HepG2 (cell line): Measurements from ENCODE around the gene SPRED2. TPM values are rescaled to one million over a fixed set of nuclear protein-coding genes. Genes with fewer than 3 reads are reported as not detected.

Source experiments
- ATF7-NPFF ChIP-seq: sonication (generic); formaldehyde crosslinking; IDR thresholded peaks from 2 replicates; pipeline ENCODE4 v1.8.1; 2023; ENCODE audit warnings: mild to moderate bottlenecking, low read depth, missing genetic modification reagents, moderate library complexity
- CAMTA2 ChIP-seq: sonication (generic); formaldehyde crosslinking; IDR thresholded peaks from 2 replicates; pipeline ENCODE4 v1.4.0; 2020; ENCODE audit warnings: mild to moderate bottlenecking, missing genetic modification reagents, borderline replicate concordance
- CENPX ChIP-seq: sonication (generic); formaldehyde crosslinking; IDR thresholded peaks from 2 replicates; pipeline ENCODE4 v1.9.0; 2021; ENCODE audit warnings: mild to moderate bottlenecking, missing genetic modification reagents, moderate library complexity
- HDAC6 ChIP-seq: fragments of 200-600 bp; sonication (generic); IDR thresholded peaks from 2 replicates; pipeline ENCODE4 v1.7.0; 2017; ENCODE audit warnings: mild to moderate bottlenecking, antibody characterized with exemption, low read length, low read depth
- KAT8 ChIP-seq: IDR thresholded peaks from 2 replicates; pipeline ENCODE4 v1.6.1; 2016; ENCODE audit warnings: missing genetic modification reagents, missing compliant biosample characterization
- MED8 ChIP-seq: sonication (generic); formaldehyde crosslinking; IDR thresholded peaks from 2 replicates; pipeline ENCODE4 v1.8.1; 2023; ENCODE audit warnings: mild to moderate bottlenecking, missing genetic modification reagents; ENCODE audit not compliant: insufficient replicate concordance
- NKX3-1 ChIP-seq: sonication (generic); formaldehyde crosslinking; IDR thresholded peaks from 2 replicates; pipeline ENCODE4 v1.5.0; 2020; ENCODE audit warnings: missing genetic modification reagents
- POLR2AphosphoS5 ChIP-seq: IDR thresholded peaks from 2 replicates; pipeline ENCODE4 v1.6.1; 2012; ENCODE audit warnings: low read depth, low read length
- SAFB2 ChIP-seq: sonication (generic); formaldehyde crosslinking; IDR thresholded peaks from 2 replicates; pipeline ENCODE4 v1.5.1; 2020; ENCODE audit warnings: missing genetic modification reagents, low read depth, mild to moderate bottlenecking, borderline replicate concordance
- SOX6 ChIP-seq, 2 experiments: fragments of 450-650 bp in 1 of 2; sonication (generic) in 1 of 2; formaldehyde crosslinking in 1 of 2; IDR thresholded peaks; 2 replicates each; pipeline versions ENCODE4 v1.4.0 to v1.6.1; 2017 to 2020; ENCODE audit warnings: antibody characterized with exemption in 1 of 2, mild to moderate bottlenecking in 1 of 2, missing genetic modification reagents in 1 of 2
- SRY ChIP-seq: sonication (generic); formaldehyde crosslinking; IDR thresholded peaks from 2 replicates; pipeline ENCODE4 v1.8.0; 2022; ENCODE audit warnings: mild to moderate bottlenecking, missing genetic modification reagents
- ZBTB3 ChIP-seq: sonication (generic); formaldehyde crosslinking; IDR thresholded peaks from 2 replicates; pipeline ENCODE4 v1.4.0; 2020; ENCODE audit warnings: low read depth, mild to moderate bottlenecking, moderate library complexity, missing genetic modification reagents, borderline replicate concordance
- ZFP36L1 ChIP-seq: sonication (generic); formaldehyde crosslinking; IDR thresholded peaks from 2 replicates; pipeline ENCODE4 v1.8.0; 2022; ENCODE audit warnings: mild to moderate bottlenecking, missing genetic modification reagents, moderate library complexity
- ZNF225 ChIP-seq: sonication (generic); formaldehyde crosslinking; IDR thresholded peaks from 2 replicates; pipeline ENCODE4 v1.4.0; 2020; ENCODE audit warnings: mild to moderate bottlenecking, missing genetic modification reagents
- ZNF264 ChIP-seq: sonication (generic); formaldehyde crosslinking; IDR thresholded peaks from 2 replicates; pipeline ENCODE4 v1.4.0; 2020; ENCODE audit warnings: missing genetic modification reagents
- ZNF317 ChIP-seq: sonication (generic); formaldehyde crosslinking; IDR thresholded peaks from 2 replicates; pipeline ENCODE4 v1.5.0; 2020; ENCODE audit warnings: mild to moderate bottlenecking, missing genetic modification reagents
- ZNF713 ChIP-seq: sonication (generic); formaldehyde crosslinking; IDR thresholded peaks from 2 replicates; pipeline ENCODE4 v1.4.0; 2020; ENCODE audit warnings: mild to moderate bottlenecking, missing genetic modification reagents
- polyA plus RNA-seq, 8 experiments: library from polyadenylated mRNA; depleted of rRNA in 3 of 8; stranded (reverse) in 7 of 8; unstranded in 1 of 8; fragments of >200 nt; fragmentation: Illumina TruSeq in 4 of 8; extraction: Trizol in 4 of 8; gene quantifications; 2 replicates each; pipeline versions ENCODE4 v1.2.1 to v1.2.3, GENCODE V29; 2011 to 2016; ENCODE audit warnings: low read depth in 4 of 8, missing spikeins in 1 of 8, mixed read lengths in 1 of 8; ENCODE audit not compliant: insufficient read depth in 1 of 8
- total RNA-seq, 5 experiments: library from RNA; depleted of rRNA; stranded (reverse); fragments of >200 nt; fragmentation: Illumina TruSeq; extraction: Trizol; gene quantifications; 2 replicates each; pipeline ENCODE4 v1.2.3, GENCODE V29; 2016; ENCODE audit warnings: low read depth in 1 of 5
- TF ChIP-seq, protein P1 (sequence below): sonication (generic); formaldehyde crosslinking; IDR thresholded peaks from 2 replicates; pipeline ENCODE4 v1.4.0; 2020; ENCODE audit warnings: mild to moderate bottlenecking, missing genetic modification reagents
- TF ChIP-seq, protein P2 (sequence below): fragments of 450-650 bp; IDR thresholded peaks from 2 replicates; pipeline ENCODE4 v1.6.1; 2016
- TF ChIP-seq, protein P3 (sequence below): sonication (generic); formaldehyde crosslinking; conservative IDR thresholded peaks from 2 replicates; pipeline ENCODE4 v1.4.0; 2020; ENCODE audit warnings: missing genetic modification reagents
- TF ChIP-seq, protein P4 (sequence below): sonication (generic); formaldehyde crosslinking; IDR thresholded peaks from 2 replicates; pipeline ENCODE4 v1.5.0; 2020; ENCODE audit warnings: mild to moderate bottlenecking, missing genetic modification reagents

Gene SPRED2
- total and polyA plus RNA-seq, 2 of the 13 experiments (the other 11 are each of a cell fraction or from before 2014, with no cell fraction given), result 13.0 to 37.0 TPM

DNA sequence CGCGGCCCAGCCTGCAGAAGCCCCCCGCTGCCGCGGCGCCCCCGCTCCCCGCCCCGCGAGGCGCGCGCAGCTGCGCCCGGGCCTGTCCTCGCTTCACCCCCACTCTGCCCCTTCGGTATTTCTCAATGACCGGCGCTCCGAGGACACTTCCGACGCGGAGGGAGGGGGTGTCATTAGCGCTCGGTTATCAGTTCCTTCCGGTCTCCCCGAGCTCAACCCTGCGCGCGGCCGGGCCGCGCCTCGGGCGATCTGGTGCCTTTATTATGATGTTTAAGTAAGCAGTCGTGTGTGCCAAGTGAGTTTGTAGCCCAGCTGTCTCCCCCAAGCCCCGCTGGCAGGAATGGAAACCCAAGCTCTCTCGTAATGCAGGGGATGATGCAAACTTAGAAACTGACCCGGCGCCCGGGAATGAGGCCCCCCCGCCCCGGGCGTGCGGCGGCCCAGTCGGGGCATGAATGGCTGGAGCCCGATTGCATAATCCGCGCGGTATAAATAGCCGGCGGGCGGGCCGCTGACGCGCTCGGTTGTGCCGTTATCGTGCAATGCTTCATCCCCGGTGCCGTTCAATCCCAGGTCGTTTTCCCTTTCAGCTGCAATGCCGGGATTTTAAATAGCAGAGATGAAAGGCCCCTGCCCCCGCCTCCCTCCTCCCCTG is 3.9 kb upstream of the SPRED2 start (continued):
- peak; percentile 74 for TF ChIP-seq POLR2AphosphoS5
- no peak for TF ChIP-seq SOX6 (IDR thresholded peaks at IDR 0.05)
- peak; percentile 81 for TF ChIP-seq SOX6 (CRISPR knock-in tag; IDR thresholded peaks at IDR 0.05)
- TF ChIP-seq ZNF225, result no peak
- TF ChIP-seq ZNF264 (CRISPR knock-in tag), result peak; percentile 69; the same call in 1 of the 2 replicates
- TF ChIP-seq SRY (CRISPR knock-in tag), result peak; percentile 54; the same call in 1 of the 2 replicates
- TF ChIP-seq KAT8 (CRISPR knock-in tag), result peak; percentile 74; the same call in 1 of the 2 replicates
- TF ChIP-seq HDAC6, result no peak; the same call in 1 of the 2 replicates
- TF ChIP-seq, protein P1, sequence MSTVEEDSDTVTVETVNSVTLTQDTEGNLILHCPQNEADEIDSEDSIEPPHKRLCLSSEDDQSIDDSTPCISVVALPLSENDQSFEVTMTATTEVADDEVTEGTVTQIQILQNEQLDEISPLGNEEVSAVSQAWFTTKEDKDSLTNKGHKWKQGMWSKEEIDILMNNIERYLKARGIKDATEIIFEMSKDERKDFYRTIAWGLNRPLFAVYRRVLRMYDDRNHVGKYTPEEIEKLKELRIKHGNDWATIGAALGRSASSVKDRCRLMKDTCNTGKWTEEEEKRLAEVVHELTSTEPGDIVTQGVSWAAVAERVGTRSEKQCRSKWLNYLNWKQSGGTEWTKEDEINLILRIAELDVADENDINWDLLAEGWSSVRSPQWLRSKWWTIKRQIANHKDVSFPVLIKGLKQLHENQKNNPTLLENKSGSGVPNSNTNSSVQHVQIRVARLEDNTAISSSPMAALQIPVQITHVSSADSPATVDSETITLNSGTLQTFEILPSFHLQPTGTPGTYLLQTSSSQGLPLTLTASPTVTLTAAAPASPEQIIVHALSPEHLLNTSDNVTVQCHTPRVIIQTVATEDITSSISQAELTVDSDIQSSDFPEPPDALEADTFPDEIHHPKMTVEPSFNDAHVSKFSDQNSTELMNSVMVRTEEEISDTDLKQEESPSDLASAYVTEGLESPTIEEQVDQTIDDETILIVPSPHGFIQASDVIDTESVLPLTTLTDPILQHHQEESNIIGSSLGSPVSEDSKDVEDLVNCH (CRISPR knock-in tag), result 0 out of 2 replicates have a peak, but pooled peaks have one; percentile 39
- no peak for TF ChIP-seq CAMTA2 (CRISPR knock-in tag)
- peak; percentile 29; the same call in 1 of the 2 replicates for TF ChIP-seq ZNF317 (CRISPR knock-in tag)
- TF ChIP-seq SAFB2 (CRISPR knock-in tag), result no peak
- no peak for TF ChIP-seq ZNF713 (CRISPR knock-in tag)
- peak; percentile 75 for TF ChIP-seq NKX3-1 (CRISPR knock-in tag)
- TF ChIP-seq, protein P2, sequence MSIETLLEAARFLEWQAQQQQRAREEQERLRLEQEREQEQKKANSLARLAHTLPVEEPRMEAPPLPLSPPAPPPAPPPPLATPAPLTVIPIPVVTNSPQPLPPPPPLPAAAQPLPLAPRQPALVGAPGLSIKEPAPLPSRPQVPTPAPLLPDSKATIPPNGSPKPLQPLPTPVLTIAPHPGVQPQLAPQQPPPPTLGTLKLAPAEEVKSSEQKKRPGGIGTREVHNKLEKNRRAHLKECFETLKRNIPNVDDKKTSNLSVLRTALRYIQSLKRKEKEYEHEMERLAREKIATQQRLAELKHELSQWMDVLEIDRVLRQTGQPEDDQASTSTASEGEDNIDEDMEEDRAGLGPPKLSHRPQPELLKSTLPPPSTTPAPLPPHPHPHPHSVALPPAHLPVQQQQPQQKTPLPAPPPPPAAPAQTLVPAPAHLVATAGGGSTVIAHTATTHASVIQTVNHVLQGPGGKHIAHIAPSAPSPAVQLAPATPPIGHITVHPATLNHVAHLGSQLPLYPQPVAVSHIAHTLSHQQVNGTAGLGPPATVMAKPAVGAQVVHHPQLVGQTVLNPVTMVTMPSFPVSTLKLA, result no peak; the same call in 1 of the 2 replicates
- TF ChIP-seq, protein P3, sequence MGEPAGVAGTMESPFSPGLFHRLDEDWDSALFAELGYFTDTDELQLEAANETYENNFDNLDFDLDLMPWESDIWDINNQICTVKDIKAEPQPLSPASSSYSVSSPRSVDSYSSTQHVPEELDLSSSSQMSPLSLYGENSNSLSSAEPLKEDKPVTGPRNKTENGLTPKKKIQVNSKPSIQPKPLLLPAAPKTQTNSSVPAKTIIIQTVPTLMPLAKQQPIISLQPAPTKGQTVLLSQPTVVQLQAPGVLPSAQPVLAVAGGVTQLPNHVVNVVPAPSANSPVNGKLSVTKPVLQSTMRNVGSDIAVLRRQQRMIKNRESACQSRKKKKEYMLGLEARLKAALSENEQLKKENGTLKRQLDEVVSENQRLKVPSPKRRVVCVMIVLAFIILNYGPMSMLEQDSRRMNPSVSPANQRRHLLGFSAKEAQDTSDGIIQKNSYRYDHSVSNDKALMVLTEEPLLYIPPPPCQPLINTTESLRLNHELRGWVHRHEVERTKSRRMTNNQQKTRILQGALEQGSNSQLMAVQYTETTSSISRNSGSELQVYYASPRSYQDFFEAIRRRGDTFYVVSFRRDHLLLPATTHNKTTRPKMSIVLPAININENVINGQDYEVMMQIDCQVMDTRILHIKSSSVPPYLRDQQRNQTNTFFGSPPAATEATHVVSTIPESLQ (CRISPR knock-in tag), result no peak
- no peak; the same call in 1 of the 2 replicates for TF ChIP-seq ATF7-NPFF
- TF ChIP-seq MED8 (CRISPR knock-in tag), result no peak
- no peak for TF ChIP-seq CENPX
- peak; percentile 22 for TF ChIP-seq ZFP36L1 (CRISPR knock-in tag)
- TF ChIP-seq ZBTB3, result no peak
- TF ChIP-seq, protein P4, sequence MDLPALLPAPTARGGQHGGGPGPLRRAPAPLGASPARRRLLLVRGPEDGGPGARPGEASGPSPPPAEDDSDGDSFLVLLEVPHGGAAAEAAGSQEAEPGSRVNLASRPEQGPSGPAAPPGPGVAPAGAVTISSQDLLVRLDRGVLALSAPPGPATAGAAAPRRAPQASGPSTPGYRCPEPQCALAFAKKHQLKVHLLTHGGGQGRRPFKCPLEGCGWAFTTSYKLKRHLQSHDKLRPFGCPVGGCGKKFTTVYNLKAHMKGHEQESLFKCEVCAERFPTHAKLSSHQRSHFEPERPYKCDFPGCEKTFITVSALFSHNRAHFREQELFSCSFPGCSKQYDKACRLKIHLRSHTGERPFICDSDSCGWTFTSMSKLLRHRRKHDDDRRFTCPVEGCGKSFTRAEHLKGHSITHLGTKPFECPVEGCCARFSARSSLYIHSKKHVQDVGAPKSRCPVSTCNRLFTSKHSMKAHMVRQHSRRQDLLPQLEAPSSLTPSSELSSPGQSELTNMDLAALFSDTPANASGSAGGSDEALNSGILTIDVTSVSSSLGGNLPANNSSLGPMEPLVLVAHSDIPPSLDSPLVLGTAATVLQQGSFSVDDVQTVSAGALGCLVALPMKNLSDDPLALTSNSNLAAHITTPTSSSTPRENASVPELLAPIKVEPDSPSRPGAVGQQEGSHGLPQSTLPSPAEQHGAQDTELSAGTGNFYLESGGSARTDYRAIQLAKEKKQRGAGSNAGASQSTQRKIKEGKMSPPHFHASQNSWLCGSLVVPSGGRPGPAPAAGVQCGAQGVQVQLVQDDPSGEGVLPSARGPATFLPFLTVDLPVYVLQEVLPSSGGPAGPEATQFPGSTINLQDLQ, result 0 out of 2 replicates have a peak, but pooled peaks have one; percentile 34
